Activated CD4-positive, alpha-beta T cell treated with anti-CD3 and anti-CD28 coated beads, Interleukin-2, amount 50 U/mL, for 1 hour (primary cell): ENCODE data around the gene FCRLB.
"Not testable (repeated sequence)": the region's sequence is repeated elsewhere in the genome, so short reads cannot be mapped to it uniquely, and the experiment has no call there.

Experiments used
- DNase-seq: peaks from one replicate; pipeline ENCODE4 v3.0.0-alpha.2; 2020

FCRLB gene

GRCh38 chr1:161743231-161743630 lies 21.9 kb downstream of the FCRLB start:
- no peak for DNase-seq

GRCh38 chr1:161747801-161748200 lies 26.5 kb downstream of the FCRLB start:
- no peak for DNase-seq

GRCh38 chr1:161749509-161750407 lies 28.4 kb downstream of the FCRLB start, which contains the start of gene DUSP12:
Gene DUSP12 (plus strand): TSS chr1:161749786. CDS start chr1:161749802, 16 bp downstream.
- DNase-seq = peak; percentile 82

GRCh38 chr1:161763522-161764098 lies 42.3 kb downstream of the FCRLB start:
- peak; percentile 40 for DNase-seq

GRCh38 chr1:161766102-161766981 lies 45.0 kb downstream of the FCRLB start, which contains the start of gene ATF6:
Gene ATF6 (plus strand): TSS chr1:161766320. CDS start chr1:161766361, 41 bp downstream.
- DNase-seq = peak; percentile 74

- DNase-seq = no peak
Measured at GRCh38 chr1:161768461-161768860, 47.1 kb downstream of the FCRLB start.

- DNase-seq = no peak
Measured at GRCh38 chr1:161768986-161769672, 47.8 kb downstream of the FCRLB start.

GRCh38 chr1:161769673-161770045 lies 48.3 kb downstream of the FCRLB start:
- DNase-seq = not testable (repeated sequence)

- DNase-seq = no peak
Measured at GRCh38 chr1:161770250-161770649, 48.9 kb downstream of the FCRLB start.

GRCh38 chr1:161771161-161771560 lies 49.8 kb downstream of the FCRLB start:
- no peak for DNase-seq

- DNase-seq = no peak
Measured at GRCh38 chr1:161771973-161772372, 50.6 kb downstream of the FCRLB start.

GRCh38 chr1:161772397-161772796 lies 51.1 kb downstream of the FCRLB start:
- DNase-seq = no peak

GRCh38 chr1:161773791-161774190 lies 52.4 kb downstream of the FCRLB start:
- no peak for DNase-seq

- DNase-seq = no peak
Measured at GRCh38 chr1:161777261-161777660, 55.9 kb downstream of the FCRLB start.
